Neural cell (in vitro differentiated cells): ENCODE data around the gene PPOX. TPM values are rescaled to one million over a fixed set of nuclear protein-coding genes. Genes with fewer than 3 reads are reported as not detected.

Source experiments
- H2AFZ ChIP-seq: fragments of 200-600, 300-800 bp; sonication (generic), shearing (Covaris generic); 2 replicates; pipeline ENCODE4 v1.6.0; 2014; ENCODE audit warnings: low read depth, mild to moderate bottlenecking, antibody characterized with exemption, low read length, moderate library complexity
- H3F3A ChIP-seq: fragments of 200-600 bp; shearing (Covaris generic); 2 replicates; pipeline ENCODE4 v1.6.1; 2016; ENCODE audit warnings: mild to moderate bottlenecking, moderate library complexity, mixed read lengths, antibody characterized with exemption, low read length; ENCODE audit not compliant: insufficient read depth, poor library complexity, severe bottlenecking
- H3K27ac ChIP-seq: fragments of 200-600, 300-800 bp; sonication (generic), shearing (Covaris generic); 2 replicates; pipeline ENCODE4 v1.5.1; 2014; ENCODE audit warnings: mild to moderate bottlenecking, low read length, moderate library complexity
- H3K27me3 ChIP-seq: fragments of 300-800, 200-600 bp; sonication (generic), shearing (Covaris generic); 2 replicates; pipeline ENCODE4 v1.6.0; 2014; ENCODE audit warnings: mild to moderate bottlenecking, low read depth, low read length, moderate library complexity; ENCODE audit not compliant: insufficient read depth
- H3K36me3 ChIP-seq: fragments of 300-800, 200-600 bp; sonication (generic), shearing (Covaris generic); 2 replicates; pipeline ENCODE4 v1.5.1; 2014; ENCODE audit warnings: mild to moderate bottlenecking, antibody characterized with exemption, low read length, moderate library complexity; ENCODE audit not compliant: insufficient read depth
- H3K4me2 ChIP-seq: fragments of 300-800, 200-600 bp; sonication (generic), shearing (Covaris generic); 2 replicates; pipeline ENCODE4 v1.6.0; 2014; ENCODE audit warnings: mild to moderate bottlenecking, low read length
- H3K4me3 ChIP-seq: fragments of 300-800, 200-600 bp; sonication (generic), shearing (Covaris generic); 2 replicates; pipeline ENCODE4 v1.5.1; 2014; ENCODE audit warnings: mild to moderate bottlenecking, low read length, moderate library complexity
- H3K79me2 ChIP-seq: fragments of 200-600 bp; shearing (Covaris generic); replicated peaks from 2 replicates; pipeline ENCODE4 v1.6.0; 2014; ENCODE audit warnings: mild to moderate bottlenecking, low read length, moderate library complexity; ENCODE audit not compliant: insufficient read depth
- H3K9ac ChIP-seq: fragments of 300-800, 200-600 bp; sonication (generic), shearing (Covaris generic); 2 replicates; pipeline ENCODE4 v1.6.1; 2016; ENCODE audit warnings: mild to moderate bottlenecking, low read length, mixed read lengths
- H3K9me2 ChIP-seq: fragments of 200-600 bp; shearing (Covaris generic); 2 replicates; pipeline ENCODE4 v1.6.1; 2016; ENCODE audit warnings: mild to moderate bottlenecking, low read length, mixed read lengths; ENCODE audit not compliant: insufficient read depth
- H3K9me3 ChIP-seq: fragments of 200-600, 300-800 bp; sonication (generic), shearing (Covaris generic); 2 replicates; pipeline ENCODE4 v1.6.1; 2016; ENCODE audit warnings: mild to moderate bottlenecking, mixed run types, low read length, moderate library complexity, mixed read lengths
- H4K20me1 ChIP-seq: fragments of 200-600 bp; shearing (Covaris generic); 2 replicates; pipeline ENCODE4 v1.6.1; 2016; ENCODE audit warnings: mild to moderate bottlenecking, mixed run types; ENCODE audit not compliant: insufficient read depth
- CTCF ChIP-seq: fragments of 450-650 bp; IDR thresholded peaks from 2 replicates; pipeline ENCODE4 v1.5.1; 2014; ENCODE audit warnings: antibody characterized with exemption, mild to moderate bottlenecking, moderate library complexity; ENCODE audit not compliant: poor library complexity, severe bottlenecking
- EP300 ChIP-seq: fragments of 450-650 bp; conservative IDR thresholded peaks from 2 replicates; pipeline ENCODE4 v1.6.1; 2014; ENCODE audit warnings: antibody characterized with exemption, mild to moderate bottlenecking, moderate library complexity; ENCODE audit not compliant: poor library complexity, severe bottlenecking
- EZH2 ChIP-seq: fragments of 200-600, 300-800 bp; shearing (Covaris generic), sonication (generic); IDR thresholded peaks from 2 replicates; pipeline ENCODE4 v1.6.1; 2014; ENCODE audit warnings: antibody characterized with exemption, low read length, borderline replicate concordance, mild to moderate bottlenecking; ENCODE audit not compliant: insufficient read depth, poor library complexity, severe bottlenecking
- MXI1 ChIP-seq: fragments of 450-650 bp; conservative IDR thresholded peaks from 2 replicates; pipeline ENCODE4 v1.6.1; 2014; ENCODE audit warnings: antibody characterized with exemption, mild to moderate bottlenecking; ENCODE audit not compliant: poor library complexity, severe bottlenecking
- POLR2AphosphoS5 ChIP-seq: IDR thresholded peaks from 2 replicates; pipeline ENCODE4 v1.6.1; 2012
- RAD21 ChIP-seq: fragments of 450-650 bp; conservative IDR thresholded peaks from 2 replicates; pipeline ENCODE4 v1.6.1; 2014; ENCODE audit warnings: antibody characterized with exemption, mild to moderate bottlenecking, moderate library complexity
- SMC3 ChIP-seq: fragments of 450-650 bp; conservative IDR thresholded peaks from 2 replicates; pipeline ENCODE4 v1.6.1; 2014; ENCODE audit warnings: antibody characterized with exemption, mild to moderate bottlenecking, moderate library complexity; ENCODE audit not compliant: poor library complexity
- TAF1 ChIP-seq: IDR thresholded peaks from 2 replicates; pipeline ENCODE4 v1.6.1; 2012; ENCODE audit warnings: low read depth
- polyA plus RNA-seq: library from polyadenylated mRNA; depleted of rRNA; stranded (reverse); fragments of >200 nt; gene quantifications from 2 replicates; pipeline ENCODE4 v1.2.3, GENCODE V29; 2014
- TF ChIP-seq, protein P1 (sequence below): IDR thresholded peaks from 2 replicates; pipeline ENCODE4 v1.6.1; 2012; ENCODE audit warnings: borderline replicate concordance

Gene PPOX
- polyA plus RNA-seq, 1 donor from 2014 or later: 93.9 TPM

DNA sequence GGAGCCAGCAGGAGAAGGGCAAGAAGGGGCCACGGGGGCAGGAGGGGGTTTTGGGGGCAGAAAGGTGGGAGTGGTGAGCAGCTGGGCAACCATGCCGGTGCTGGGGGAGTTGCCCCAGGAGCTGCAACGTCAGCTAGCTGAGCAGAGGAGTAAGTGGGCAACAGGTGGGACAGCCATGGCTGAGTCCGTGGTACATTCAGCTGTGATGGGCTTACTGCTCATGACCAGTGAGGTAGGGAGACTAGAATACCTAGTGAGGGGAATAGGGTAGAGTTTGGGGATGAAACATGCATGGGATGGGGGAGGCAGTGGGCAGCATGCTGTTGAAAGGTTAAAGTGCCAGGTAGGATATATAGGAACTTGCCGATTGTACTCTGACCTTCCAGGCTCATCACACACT, 4.6 kb upstream of the PPOX start:
- Histone ChIP-seq H3K79me2 (peaks cover 11% of the 10 kb centered on the region), H3K36me3 (no peaks in the 10 kb centered on the region), H2AFZ (no peak overlapping the region), H3K4me2 (no peak overlapping the region), H3K9ac (no peak overlapping the region), H3F3A (no peaks in the 10 kb centered on the region), H3K27ac (no peak overlapping the region), H4K20me1 (no peaks in the 10 kb centered on the region), H3K9me2 (no peaks in the 10 kb centered on the region), H3K9me3 (no peaks in the 10 kb centered on the region), H3K4me3 (no peak overlapping the region), H3K27me3 (no peaks in the 10 kb centered on the region)
- no peak for TF ChIP-seq RAD21

- peaks cover 11% of the 10 kb centered on the region for H3K79me2 ChIP-seq
- no peak overlapping the region for H3K9ac ChIP-seq
- no peak for TF ChIP-seq CTCF
- TF ChIP-seq EP300: no peak
- no peak for TF ChIP-seq RAD21
- no peak for TF ChIP-seq TAF1
- H3K4me2 ChIP-seq: no peak overlapping the region
- no peaks in the 10 kb centered on the region for H3K27me3 ChIP-seq
- no peaks in the 10 kb centered on the region for H3F3A ChIP-seq
- no peak overlapping the region for H3K27ac ChIP-seq
- H2AFZ ChIP-seq: no peak overlapping the region
- no peaks in the 10 kb centered on the region for H4K20me1 ChIP-seq
- H3K9me2 ChIP-seq: no peaks in the 10 kb centered on the region
- H3K4me3 ChIP-seq: no peak overlapping the region
- H3K9me3 ChIP-seq: no peaks in the 10 kb centered on the region
- no peaks in the 10 kb centered on the region for H3K36me3 ChIP-seq
Measured at GRCh38 chr1:161162052-161162451, 4.2 kb upstream of the PPOX start.

DNA sequence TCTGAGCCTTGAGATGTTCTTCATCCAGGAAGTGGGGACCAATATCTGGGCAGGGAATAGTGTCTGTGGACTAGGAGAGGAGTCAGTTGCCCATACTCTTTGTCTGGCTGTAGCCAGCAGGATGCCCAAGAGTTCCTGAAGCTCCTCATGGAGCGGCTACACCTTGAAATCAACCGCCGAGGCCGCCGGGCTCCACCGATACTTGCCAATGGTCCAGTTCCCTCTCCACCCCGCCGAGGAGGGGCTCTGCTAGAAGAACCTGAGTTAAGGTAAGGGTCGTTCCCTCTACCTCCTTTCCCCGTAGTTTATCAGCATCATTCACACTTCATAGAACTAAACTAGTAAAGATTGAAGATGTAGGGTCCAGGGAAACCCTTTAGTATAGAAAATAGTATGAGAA, 3.4 kb upstream of the PPOX start:
- Histone ChIP-seq H3K9me2 (no peaks in the 10 kb centered on the region), H3K27me3 (no peaks in the 10 kb centered on the region), H4K20me1 (no peaks in the 10 kb centered on the region), H3K4me3 (no peak overlapping the region), H2AFZ (no peak overlapping the region), H3K36me3 (no peaks in the 10 kb centered on the region), H3K4me2 (no peak overlapping the region), H3K9ac (no peak overlapping the region), H3K79me2 (peaks cover 11% of the 10 kb centered on the region), H3F3A (no peaks in the 10 kb centered on the region), H3K9me3 (no peaks in the 10 kb centered on the region), H3K27ac (no peak overlapping the region)
- TF ChIP-seq EP300 (no peak), POLR2AphosphoS5 (no peak), MXI1 (no peak), RAD21 (no peak), CTCF (no peak), TAF1 (no peak), EZH2 (no peak), SMC3 (no peak)
- TF ChIP-seq, protein P1, sequence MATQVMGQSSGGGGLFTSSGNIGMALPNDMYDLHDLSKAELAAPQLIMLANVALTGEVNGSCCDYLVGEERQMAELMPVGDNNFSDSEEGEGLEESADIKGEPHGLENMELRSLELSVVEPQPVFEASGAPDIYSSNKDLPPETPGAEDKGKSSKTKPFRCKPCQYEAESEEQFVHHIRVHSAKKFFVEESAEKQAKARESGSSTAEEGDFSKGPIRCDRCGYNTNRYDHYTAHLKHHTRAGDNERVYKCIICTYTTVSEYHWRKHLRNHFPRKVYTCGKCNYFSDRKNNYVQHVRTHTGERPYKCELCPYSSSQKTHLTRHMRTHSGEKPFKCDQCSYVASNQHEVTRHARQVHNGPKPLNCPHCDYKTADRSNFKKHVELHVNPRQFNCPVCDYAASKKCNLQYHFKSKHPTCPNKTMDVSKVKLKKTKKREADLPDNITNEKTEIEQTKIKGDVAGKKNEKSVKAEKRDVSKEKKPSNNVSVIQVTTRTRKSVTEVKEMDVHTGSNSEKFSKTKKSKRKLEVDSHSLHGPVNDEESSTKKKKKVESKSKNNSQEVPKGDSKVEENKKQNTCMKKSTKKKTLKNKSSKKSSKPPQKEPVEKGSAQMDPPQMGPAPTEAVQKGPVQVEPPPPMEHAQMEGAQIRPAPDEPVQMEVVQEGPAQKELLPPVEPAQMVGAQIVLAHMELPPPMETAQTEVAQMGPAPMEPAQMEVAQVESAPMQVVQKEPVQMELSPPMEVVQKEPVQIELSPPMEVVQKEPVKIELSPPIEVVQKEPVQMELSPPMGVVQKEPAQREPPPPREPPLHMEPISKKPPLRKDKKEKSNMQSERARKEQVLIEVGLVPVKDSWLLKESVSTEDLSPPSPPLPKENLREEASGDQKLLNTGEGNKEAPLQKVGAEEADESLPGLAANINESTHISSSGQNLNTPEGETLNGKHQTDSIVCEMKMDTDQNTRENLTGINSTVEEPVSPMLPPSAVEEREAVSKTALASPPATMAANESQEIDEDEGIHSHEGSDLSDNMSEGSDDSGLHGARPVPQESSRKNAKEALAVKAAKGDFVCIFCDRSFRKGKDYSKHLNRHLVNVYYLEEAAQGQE: no peak
